Measurements from ENCODE around the gene RGS9BP.
"Not testable (repeated sequence)": the region's sequence is repeated elsewhere in the genome, so short reads cannot be mapped to it uniquely, and the experiment has no call there.

GRCh38 chr19:32704006-32704405, 28.4 kb downstream of the RGS9BP start:
- not testable (repeated sequence) for TF ChIP-seq CTCF (IDR thresholded peaks at IDR 0.05; ENCODE audit: poor library complexity); EZH2 (IDR thresholded peaks at IDR 0.05; ENCODE audit: borderline replicate concordance); EZH2phosphoT487 (IDR thresholded peaks at IDR 0.05; ENCODE audit: low read depth, severe bottlenecking, unreplicated experiment)
